HG02678 (cell line): ENCODE measurements around the gene TF.
"Not testable (repeated sequence)": the region's sequence is repeated elsewhere in the genome, so short reads cannot be mapped to it uniquely, and the experiment has no call there.

ENCODE experiments used
- ATAC-seq: cut with Tn5 transposase; IDR thresholded peaks from one replicate; pipeline ENCODE4 v1.9.1; 2021; ENCODE audit warnings: mild to moderate bottlenecking, moderate library complexity; ENCODE audit not compliant: unreplicated experiment

TF gene

GRCh38 chr3:133745981-133746711 is at the start of gene TF:
Gene TF, plus strand, starts transcription at chr3:133746393. Its CDS starts 48 bp downstream, at chr3:133746441.
- no peak for ATAC-seq

DNA sequence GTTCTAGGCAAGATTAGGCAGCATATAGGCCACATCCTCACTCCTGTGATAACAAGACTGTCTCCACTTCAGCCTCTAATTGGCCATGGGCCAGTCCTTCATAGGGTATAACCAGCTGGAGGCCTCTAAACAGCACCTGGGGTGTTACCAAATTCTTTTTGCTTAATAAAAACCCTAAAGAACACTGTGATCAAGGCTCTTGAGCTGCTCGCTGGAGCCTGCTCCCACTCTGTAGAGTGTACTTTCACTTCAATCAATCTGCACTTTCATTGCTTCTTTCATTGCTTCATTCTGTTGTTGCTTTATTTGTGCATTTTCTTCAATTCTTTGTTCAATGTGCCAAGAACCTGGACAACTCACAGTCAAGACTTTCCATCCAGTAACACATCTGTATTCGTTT is 48.2 kb upstream of the TF start:
- no peak for ATAC-seq

DNA sequence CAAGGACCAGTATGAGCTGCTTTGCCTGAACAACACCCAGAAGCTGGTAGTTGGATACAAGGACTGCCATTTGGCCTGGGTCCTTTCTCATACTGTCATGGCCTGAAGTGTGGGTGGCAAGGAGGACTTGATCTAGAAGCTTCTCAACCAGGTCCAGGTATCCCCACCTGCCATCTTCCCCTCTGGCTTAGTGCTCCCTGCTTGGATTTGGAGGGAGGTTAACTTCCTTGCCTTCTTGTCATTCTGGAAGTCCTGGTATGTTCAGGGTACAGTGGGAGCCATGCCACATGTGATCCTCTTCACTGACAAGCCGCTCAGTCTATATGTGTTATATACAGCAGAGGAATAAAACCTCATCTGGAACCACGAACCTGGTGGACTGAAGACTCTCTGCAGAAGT is 46.7 kb upstream of the TF start:
- ATAC-seq, result no peak

GRCh38 chr3:133699903-133700302 is 46.3 kb upstream of the TF start:
- no peak for ATAC-seq

DNA sequence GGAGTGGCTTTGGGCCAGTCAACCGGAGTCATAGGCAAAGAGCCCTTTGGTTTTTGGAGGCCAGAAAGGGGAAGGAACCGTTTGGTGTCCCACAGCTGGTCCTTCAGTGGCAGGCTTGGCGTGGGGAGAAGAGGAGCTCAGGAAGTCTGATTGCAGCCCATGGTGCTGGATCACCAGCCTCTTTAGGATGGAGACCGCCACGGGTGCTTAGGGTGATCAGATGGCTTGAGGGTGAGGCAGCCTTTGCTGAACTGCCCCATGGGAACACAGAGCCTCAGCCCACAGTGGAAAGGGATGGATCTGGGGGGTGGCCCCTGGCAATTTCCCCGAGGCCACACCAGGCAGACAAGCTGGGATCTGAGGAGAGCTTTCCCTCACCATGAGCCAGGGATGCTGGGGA is 45.8 kb upstream of the TF start:
- no peak for ATAC-seq

- ATAC-seq, result no peak
These were observed 44.5 kb upstream of the TF start for GRCh38 chr3:133701435-133702358.

GRCh38 chr3:133703915-133704314 is 42.3 kb upstream of the TF start:
- ATAC-seq, result no peak

DNA sequence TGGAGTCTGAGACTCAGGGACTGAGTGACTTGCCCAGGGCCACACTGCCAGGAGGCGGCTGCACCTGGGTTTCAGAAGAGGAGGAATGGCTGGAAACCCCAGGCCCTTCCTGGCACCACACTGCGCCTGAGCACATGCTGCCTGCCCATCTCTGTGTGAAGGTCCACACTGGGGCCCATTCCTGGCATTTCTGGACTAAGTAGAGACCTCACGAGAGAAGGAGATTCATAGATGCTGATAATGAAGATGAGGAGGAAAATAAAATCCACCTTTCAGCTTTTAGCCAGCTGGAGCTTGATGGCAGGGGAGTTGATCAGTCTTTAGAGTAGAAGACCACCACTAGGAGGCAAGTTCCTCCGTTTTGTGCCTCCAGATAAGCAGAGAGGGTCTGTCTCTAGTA is 40.2 kb upstream of the TF start:
- ATAC-seq, result no peak

DNA sequence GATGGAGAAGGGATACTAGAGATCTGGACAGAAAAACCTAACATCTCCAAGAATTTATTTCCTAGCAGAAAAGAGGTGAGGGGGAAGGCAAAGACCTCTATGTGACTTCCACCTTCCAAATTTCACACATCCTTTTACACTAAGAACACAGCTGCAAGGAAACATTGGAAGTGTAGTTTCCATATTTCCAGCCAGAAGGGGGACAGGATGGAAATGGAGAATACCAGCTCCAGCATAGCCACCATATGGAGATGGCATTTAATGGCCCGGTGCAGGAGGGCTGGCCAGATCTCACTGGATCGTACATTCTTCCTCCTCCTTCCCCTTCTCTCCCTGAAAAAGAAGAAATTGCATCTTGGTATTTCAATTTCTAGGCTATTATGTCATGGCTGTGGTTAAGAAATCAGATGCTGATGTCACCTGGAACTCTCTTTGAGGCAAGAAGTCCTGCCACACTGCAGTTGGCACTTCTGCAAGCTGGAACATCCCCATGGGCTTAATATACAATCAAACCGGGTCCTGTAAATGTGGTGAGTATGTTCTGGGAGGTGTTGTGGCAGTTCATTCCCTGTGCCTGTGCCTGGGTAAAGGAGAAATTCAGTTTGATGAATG is 36.9 kb upstream of the TF start:
- no peak for ATAC-seq

DNA sequence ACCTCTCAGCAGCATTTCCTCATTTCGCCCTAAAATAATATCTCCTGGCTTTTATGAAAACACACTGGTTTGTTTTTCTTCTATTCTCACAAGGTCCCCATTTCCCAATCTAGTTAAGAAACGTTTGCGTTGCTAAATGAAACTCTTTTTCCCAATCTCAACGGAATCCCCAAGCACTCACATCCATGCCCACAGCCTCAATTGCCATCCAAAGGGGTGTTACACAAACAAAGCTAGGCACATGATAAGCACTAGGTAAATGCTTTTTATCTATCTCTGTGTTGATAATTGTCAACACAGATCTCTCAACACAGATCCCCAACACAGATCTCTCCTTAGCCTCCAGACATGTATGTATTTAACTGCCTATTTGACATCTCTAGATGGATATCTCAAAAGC is 35.2 kb upstream of the TF start:
- ATAC-seq, result no peak

DNA sequence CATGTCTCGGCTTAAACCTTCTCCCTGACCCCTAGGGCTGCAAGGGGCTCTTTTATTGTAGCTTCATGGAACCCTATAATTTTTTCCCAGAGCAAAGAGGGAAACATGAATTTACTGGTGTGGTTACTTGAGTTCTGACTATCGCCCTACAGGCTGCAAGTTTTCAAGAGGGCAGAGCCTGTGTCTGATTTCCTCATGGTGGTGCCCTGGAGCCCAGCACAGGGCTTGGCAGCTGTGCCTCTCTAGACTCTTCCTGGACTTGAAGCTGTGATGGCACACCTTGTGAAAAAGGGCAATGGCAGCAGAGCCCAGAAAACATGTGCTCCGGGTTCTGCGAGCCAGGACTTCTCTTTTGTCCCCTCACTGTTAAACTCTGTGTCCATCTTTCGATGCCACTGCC is 34.2 kb upstream of the TF start:
- no peak for ATAC-seq

GRCh38 chr3:133713347-133713746 is 32.8 kb upstream of the TF start:
- ATAC-seq, result no peak

DNA sequence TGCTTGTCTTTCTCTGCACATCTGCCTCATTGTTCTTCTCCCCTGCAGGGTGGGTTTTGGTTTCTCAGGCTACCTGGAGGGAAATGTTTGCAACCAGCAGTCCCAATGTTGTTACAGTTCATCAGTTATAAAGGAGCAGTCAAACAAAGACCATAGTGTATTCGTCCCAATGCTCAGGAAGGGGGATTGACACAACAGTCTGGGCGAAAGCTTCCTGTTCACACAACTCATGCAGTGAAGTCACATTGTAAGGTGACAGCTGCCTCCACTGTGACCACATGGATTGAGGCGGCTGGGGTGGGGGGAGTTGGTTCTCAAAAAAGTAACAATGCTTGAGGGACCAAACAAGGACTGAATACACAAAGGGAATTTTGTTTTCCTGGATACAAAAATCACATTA is 28.8 kb upstream of the TF start:
- no peak for ATAC-seq

DNA sequence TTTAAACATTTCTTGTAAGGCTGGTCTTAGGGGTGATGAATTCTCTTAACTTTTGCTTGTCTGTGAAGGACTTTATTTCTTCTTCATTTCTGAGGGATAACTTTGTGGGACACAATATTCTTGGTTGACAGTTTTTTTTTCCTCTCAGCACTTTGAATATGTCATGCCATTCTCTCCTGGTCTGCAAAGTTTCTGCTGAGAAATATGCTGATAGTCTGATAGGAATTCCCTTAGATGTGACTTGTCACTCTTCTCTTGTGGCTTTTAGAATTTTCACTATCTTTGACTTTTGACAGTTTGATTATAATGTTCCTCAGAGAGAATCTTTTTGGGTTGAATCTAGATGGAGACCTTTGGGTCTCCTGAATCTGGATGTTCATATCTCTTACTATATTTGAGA is 23.3 kb upstream of the TF start:
- no peak for ATAC-seq

- no peak for ATAC-seq
These were observed 15.2 kb upstream of the TF start for GRCh38 chr3:133730993-133731392.

GRCh38 chr3:133732231-133732630 is 14.0 kb upstream of the TF start:
- not testable (repeated sequence) for ATAC-seq

DNA sequence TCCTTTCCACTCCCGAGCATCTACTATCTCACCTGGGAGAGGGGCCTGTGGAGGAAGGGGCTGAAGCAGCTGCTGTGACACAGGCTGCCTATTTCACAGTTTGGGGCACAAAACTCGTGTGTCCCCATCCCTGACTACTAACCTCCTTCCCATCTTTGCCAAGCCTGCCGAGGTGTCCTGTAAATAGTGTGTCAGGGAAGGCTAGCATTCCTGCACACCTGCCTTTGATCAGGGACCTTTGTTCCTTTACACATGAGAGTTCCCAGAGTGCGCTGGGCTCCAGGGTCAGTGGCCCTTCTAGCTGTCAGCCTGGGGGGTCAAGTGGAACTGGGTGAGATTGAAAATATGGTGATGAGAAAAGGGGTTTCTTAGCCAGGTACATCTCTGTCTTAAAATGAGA is 13.0 kb upstream of the TF start:
- no peak for ATAC-seq

- ATAC-seq, result no peak
These were observed 11.9 kb upstream of the TF start for GRCh38 chr3:133734305-133734704.

DNA sequence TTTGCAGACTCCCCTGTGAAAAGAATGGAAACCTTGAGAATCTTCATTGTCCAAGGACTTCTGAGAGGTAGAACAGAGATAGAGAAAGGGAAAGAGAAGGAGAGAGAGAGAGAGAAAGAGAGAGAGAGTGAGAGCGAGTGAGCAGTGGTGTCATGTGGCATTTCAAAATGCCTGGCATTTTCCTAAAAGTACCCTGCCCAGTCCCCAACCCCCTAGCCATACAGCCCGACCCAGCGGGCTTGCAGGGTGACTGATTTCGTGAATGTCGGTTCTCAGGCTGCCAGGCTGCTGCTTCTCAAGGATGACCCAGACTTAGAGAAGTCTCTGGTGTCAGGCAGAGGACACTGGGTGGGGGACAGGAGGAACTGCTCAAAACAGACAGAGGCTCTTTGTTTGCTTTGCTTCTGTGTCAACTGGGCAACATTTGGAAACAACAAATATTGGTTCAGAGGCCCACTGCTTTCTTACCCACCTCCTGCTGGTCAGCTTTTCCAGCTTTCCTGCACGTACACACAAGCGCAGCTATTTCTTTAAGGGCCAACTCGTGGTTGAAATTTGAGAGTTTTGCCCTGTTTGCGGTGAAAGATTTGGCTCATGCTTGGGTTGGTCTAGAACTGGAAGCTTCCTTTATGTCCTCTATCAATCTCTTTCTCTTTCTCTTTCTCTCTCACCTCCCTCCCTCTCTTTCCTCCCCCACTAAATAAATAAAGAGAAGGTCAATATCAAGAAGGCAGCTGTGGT is 3.7 kb upstream of the TF start:
- no peak for ATAC-seq

- no peak for ATAC-seq
These were observed 2.0 kb upstream of the TF start for GRCh38 chr3:133744241-133744640.

DNA sequence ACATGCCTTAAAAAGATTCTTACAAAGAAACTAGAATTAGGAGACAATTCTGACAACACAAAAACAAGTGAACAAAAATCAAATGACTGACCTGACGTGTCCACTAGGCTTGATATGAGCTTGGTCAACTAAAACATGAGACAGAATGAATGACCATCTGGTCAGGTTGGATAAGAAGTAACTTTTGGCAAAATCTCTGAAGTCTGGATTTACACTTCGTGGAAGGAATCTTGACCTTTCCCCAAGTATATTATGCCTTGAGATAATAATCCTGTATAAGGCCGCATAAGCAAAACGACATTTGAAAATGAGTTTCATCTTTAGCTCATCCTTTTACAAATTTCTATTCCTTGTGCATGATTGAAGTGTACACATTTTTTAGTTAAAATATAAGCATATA is 1.1 kb upstream of the TF start:
- ATAC-seq, result no peak
